GM12801 (cell line): ENCODE results near the gene FRY.

ENCODE experiments used
- CTCF ChIP-seq: IDR thresholded peaks from one replicate; pipeline ENCODE4 v1.5.1; 2011; ENCODE audit warnings: control low read depth; ENCODE audit not compliant: insufficient read length; ENCODE audit errors: extremely low read depth

The FRY gene

GRCh38 chr13:32316501-32316900 lies 284.9 kb downstream of the FRY start:
- no peak for TF ChIP-seq CTCF

- no peak for TF ChIP-seq CTCF
These were observed 286.3 kb downstream of the FRY start for GRCh38 chr13:32317716-32318465.

GRCh38 chr13:32320528-32320927 lies 289.0 kb downstream of the FRY start:
- TF ChIP-seq CTCF, result no peak

GRCh38 chr13:32323912-32324311 lies 292.3 kb downstream of the FRY start:
- no peak for TF ChIP-seq CTCF

GRCh38 chr13:32330441-32330840 lies 298.9 kb downstream of the FRY start:
- TF ChIP-seq CTCF, result no peak

- no peak for TF ChIP-seq CTCF
These were observed 303.1 kb downstream of the FRY start for GRCh38 chr13:32334671-32335070.

- no peak for TF ChIP-seq CTCF
These were observed 309.3 kb downstream of the FRY start for GRCh38 chr13:32340914-32341313.

- no peak for TF ChIP-seq CTCF
These were observed 316.1 kb downstream of the FRY start for GRCh38 chr13:32347651-32348050.
